ENCODE measurements around the gene PIK3R5.
A peak's percentile ranks its signal among the peaks of the same experiment; 100 is the strongest.

The PIK3R5 gene

DNA sequence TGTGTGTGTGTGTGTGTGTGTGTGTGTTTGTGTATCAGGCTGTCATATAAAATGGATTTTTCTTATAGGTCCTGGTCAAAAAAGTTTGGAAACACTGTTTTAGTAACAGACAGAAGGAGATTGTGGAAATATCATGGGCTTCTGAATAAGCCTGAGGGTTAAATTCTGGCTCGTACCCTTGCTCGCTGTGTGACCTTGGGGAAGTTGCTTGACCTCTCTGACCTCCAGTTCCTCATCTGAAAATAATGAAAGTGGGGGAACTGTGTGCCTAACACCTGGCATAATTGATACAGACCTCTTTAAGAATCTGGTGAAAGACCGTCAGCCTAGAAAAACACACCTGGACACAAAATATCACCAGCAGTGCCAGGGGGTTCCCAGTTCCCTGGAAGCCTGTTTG is 72.4 kb downstream of the PIK3R5 start:
- TF ChIP-seq CTCF (IDR thresholded peaks at IDR 0.05; ENCODE audit: insufficient read depth, low read length, poor library complexity, severe bottlenecking), result no peak
- DNase-seq (ENCODE audit: extremely low read depth, insufficient read length), result no peak
- Histone ChIP-seq H3K27me3 (replicated peaks; ENCODE audit: control insufficient read depth, insufficient read depth, low read length) (no peaks in the 10 kb centered on the region), H3K36me3 (ENCODE audit: control insufficient read depth, insufficient read depth, low read length) (peaks cover 24% of the 10 kb centered on the region), H3K4me3 (replicated peaks; ENCODE audit: low read depth, low read length) (no peak overlapping the region)

DNA sequence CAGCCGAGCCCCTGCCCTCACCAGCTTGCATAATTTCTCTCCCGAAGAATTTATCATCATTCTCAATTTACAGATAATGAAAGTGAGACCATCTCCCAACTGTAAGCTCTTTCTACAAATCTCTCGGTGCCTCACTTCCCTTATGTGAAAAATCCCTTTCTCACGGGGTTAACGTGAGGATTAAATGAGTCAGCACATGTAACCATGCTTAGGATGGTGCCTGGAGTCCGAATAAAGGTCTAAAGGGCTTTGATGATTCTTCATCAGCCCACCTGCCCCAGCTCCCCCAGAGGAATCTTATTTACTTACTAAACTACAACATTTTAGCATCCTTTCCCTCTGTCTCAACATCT is 73.2 kb downstream of the PIK3R5 start:
- no peak for TF ChIP-seq CTCF (IDR thresholded peaks at IDR 0.05; ENCODE audit: insufficient read depth, low read length, poor library complexity, severe bottlenecking)
- DNase-seq (ENCODE audit: extremely low read depth, insufficient read length), result peak; percentile 85

GRCh38 chr17:8890671-8891070 is 74.8 kb downstream of the PIK3R5 start:
- DNase-seq (ENCODE audit: extremely low read depth, insufficient read length), result no peak
- H3K27me3 ChIP-seq (replicated peaks; ENCODE audit: control insufficient read depth, insufficient read depth, low read length), result no peaks in the 10 kb centered on the region

More for the DNA sequence above, 73.2 kb downstream of the PIK3R5 start:
- no peaks in the 10 kb centered on the region for H3K27me3 ChIP-seq (replicated peaks; ENCODE audit: control insufficient read depth, insufficient read depth, low read length)
- H3K36me3 ChIP-seq (ENCODE audit: control insufficient read depth, insufficient read depth, low read length), result peaks cover 27% of the 10 kb centered on the region
- H3K4me3 ChIP-seq (replicated peaks; ENCODE audit: low read depth, low read length), result peak overlapping the region; percentile 9; the same call in 1 of the 2 replicates

GRCh38 chr17:8889458-8890210 is 75.9 kb downstream of the PIK3R5 start:
- no peaks in the 10 kb centered on the region for H3K27me3 ChIP-seq (replicated peaks; ENCODE audit: control insufficient read depth, insufficient read depth, low read length)
- H3K36me3 ChIP-seq (ENCODE audit: control insufficient read depth, insufficient read depth, low read length), result peaks cover 42% of the 10 kb centered on the region
- no peak for DNase-seq (ENCODE audit: extremely low read depth, insufficient read length)
- no peak overlapping the region for H3K4me3 ChIP-seq (replicated peaks; ENCODE audit: low read depth, low read length)
- no peak for TF ChIP-seq CTCF (IDR thresholded peaks at IDR 0.05; ENCODE audit: insufficient read depth, low read length, poor library complexity, severe bottlenecking)

More at GRCh38 chr17:8890671-8891070, 74.8 kb downstream of the PIK3R5 start:
- TF ChIP-seq CTCF (IDR thresholded peaks at IDR 0.05; ENCODE audit: insufficient read depth, low read length, poor library complexity, severe bottlenecking), result no peak
- Histone ChIP-seq H3K4me3 (replicated peaks; ENCODE audit: low read depth, low read length) (no peak overlapping the region), H3K36me3 (ENCODE audit: control insufficient read depth, insufficient read depth, low read length) (peaks cover 41% of the 10 kb centered on the region)

GRCh38 chr17:8888704-8889302 is 76.7 kb downstream of the PIK3R5 start:
- no peak for TF ChIP-seq CTCF (IDR thresholded peaks at IDR 0.05; ENCODE audit: insufficient read depth, low read length, poor library complexity, severe bottlenecking)
- no peaks in the 10 kb centered on the region for H3K27me3 ChIP-seq (replicated peaks; ENCODE audit: control insufficient read depth, insufficient read depth, low read length)
- DNase-seq (ENCODE audit: extremely low read depth, insufficient read length), result no peak
- H3K36me3 ChIP-seq (ENCODE audit: control insufficient read depth, insufficient read depth, low read length), result peaks cover 50% of the 10 kb centered on the region
- no peak overlapping the region for H3K4me3 ChIP-seq (replicated peaks; ENCODE audit: low read depth, low read length)
